ENCODE data around the gene WWOX.

WWOX gene

GRCh38 chr16:78668393-78668792 lies 568.9 kb downstream of the WWOX start:
- no peaks in the 10 kb centered on the region for H3K4me1 Mint-ChIP-seq (ENCODE audit: low read depth)
- no peak overlapping the region for H3K27ac Mint-ChIP-seq
- H3K27me3 Mint-ChIP-seq (ENCODE audit: low read depth): peaks cover 4% of the 10 kb centered on the region
- no peaks in the 10 kb centered on the region for H3K9me3 Mint-ChIP-seq
- H3K36me3 Mint-ChIP-seq (ENCODE audit: low read depth): no peaks in the 10 kb centered on the region
- H3K4me3 Mint-ChIP-seq: no peak overlapping the region

DNA sequence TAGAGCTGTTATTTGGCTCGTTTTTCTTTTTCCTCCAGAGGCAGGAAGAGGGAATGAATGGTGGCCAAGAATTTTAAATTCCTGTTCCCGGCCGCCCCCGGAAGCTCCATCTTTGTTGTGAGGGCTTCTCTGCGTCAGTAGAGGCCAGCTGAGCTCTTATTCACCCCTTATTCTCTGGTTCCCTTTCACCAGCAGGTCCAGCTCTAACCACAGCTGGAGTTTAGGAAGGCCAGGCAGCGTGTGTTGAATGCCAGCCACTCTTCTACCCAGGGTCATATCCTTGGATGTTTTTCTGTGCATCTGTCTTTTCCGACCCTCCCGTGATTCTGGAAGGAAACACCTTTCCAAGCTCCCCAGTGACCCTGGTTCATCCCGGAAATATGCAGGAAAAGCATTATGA lies 570.5 kb downstream of the WWOX start:
- no peak overlapping the region for H3K27ac Mint-ChIP-seq
- H3K4me3 Mint-ChIP-seq: no peak overlapping the region
- peaks cover 4% of the 10 kb centered on the region for H3K27me3 Mint-ChIP-seq (ENCODE audit: low read depth)
- H3K9me3 Mint-ChIP-seq: no peaks in the 10 kb centered on the region
- no peaks in the 10 kb centered on the region for H3K4me1 Mint-ChIP-seq (ENCODE audit: low read depth)
- H3K36me3 Mint-ChIP-seq (ENCODE audit: low read depth): no peaks in the 10 kb centered on the region

GRCh38 chr16:78672779-78673556 lies 573.5 kb downstream of the WWOX start:
- Mint-ChIP-seq H3K36me3 (ENCODE audit: low read depth) (no peaks in the 10 kb centered on the region), H3K9me3 (no peaks in the 10 kb centered on the region), H3K4me3 (no peak overlapping the region), H3K27ac (no peak overlapping the region), H3K4me1 (ENCODE audit: low read depth) (no peaks in the 10 kb centered on the region), H3K27me3 (ENCODE audit: low read depth) (peaks cover 4% of the 10 kb centered on the region)

DNA sequence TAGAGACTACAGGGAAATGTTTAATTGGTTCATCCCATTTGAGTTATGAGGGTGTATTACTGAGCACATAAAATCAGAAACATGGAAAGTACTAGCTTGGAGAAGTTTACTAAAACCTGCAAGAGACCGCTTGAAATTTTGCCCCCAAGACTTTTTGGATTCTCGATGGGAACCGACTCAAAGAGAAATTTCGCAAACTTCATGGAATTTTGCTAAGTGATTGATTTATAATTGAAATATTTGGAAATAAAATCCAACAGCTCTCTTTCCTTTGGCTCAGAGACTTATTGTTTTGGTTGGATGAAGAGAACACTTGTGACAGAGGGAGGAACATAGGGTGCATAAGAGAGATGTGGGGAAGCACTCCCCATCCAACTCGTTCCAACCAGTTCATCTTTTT lies 574.4 kb downstream of the WWOX start:
- H3K4me1 Mint-ChIP-seq (ENCODE audit: low read depth): no peaks in the 10 kb centered on the region
- no peak overlapping the region for H3K27ac Mint-ChIP-seq
- no peaks in the 10 kb centered on the region for H3K27me3 Mint-ChIP-seq (ENCODE audit: low read depth)
- H3K36me3 Mint-ChIP-seq (ENCODE audit: low read depth): no peaks in the 10 kb centered on the region
- no peak overlapping the region for H3K4me3 Mint-ChIP-seq
- no peaks in the 10 kb centered on the region for H3K9me3 Mint-ChIP-seq

- Mint-ChIP-seq H3K36me3 (ENCODE audit: low read depth) (no peaks in the 10 kb centered on the region), H3K27ac (no peak overlapping the region), H3K27me3 (ENCODE audit: low read depth) (no peaks in the 10 kb centered on the region), H3K4me1 (ENCODE audit: low read depth) (no peaks in the 10 kb centered on the region), H3K9me3 (no peaks in the 10 kb centered on the region), H3K4me3 (no peak overlapping the region)
These were observed 575.9 kb downstream of the WWOX start for GRCh38 chr16:78675312-78675711.

GRCh38 chr16:78675951-78676792 lies 576.7 kb downstream of the WWOX start:
- Mint-ChIP-seq H3K27ac (no peak overlapping the region), H3K9me3 (no peaks in the 10 kb centered on the region), H3K27me3 (ENCODE audit: low read depth) (no peaks in the 10 kb centered on the region), H3K4me1 (ENCODE audit: low read depth) (no peaks in the 10 kb centered on the region), H3K4me3 (no peak overlapping the region), H3K36me3 (ENCODE audit: low read depth) (no peaks in the 10 kb centered on the region)

DNA sequence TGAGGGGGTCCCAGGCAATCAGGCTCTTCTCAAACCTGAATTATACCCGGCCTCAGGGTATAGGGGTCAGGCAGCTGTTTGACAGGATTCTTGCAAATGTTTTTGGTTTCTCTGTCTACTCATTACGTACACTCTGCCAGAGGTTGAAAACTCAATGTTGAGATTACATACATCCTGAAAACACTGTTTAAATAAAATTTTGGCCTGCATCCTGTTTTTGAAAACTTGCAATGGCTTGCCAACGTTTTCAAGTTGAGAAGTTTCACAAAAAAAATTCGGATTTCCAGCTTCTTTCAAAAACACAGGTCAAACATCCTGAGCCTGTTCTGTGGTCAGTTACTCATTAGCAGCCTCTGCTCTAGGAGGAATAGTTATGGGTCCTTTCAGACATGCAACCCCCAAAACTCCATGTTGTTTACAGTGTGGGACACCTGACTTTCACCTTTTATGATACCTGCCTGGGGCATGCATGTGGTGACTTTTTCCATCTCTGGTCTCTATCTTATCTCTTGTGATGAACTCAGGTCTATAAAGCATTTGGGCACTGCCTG lies 577.8 kb downstream of the WWOX start:
- Mint-ChIP-seq H3K27ac (no peak overlapping the region), H3K27me3 (ENCODE audit: low read depth) (no peaks in the 10 kb centered on the region), H3K4me3 (no peak overlapping the region), H3K9me3 (no peaks in the 10 kb centered on the region), H3K4me1 (ENCODE audit: low read depth) (no peaks in the 10 kb centered on the region), H3K36me3 (ENCODE audit: low read depth) (no peaks in the 10 kb centered on the region)

GRCh38 chr16:78679546-78679945 lies 580.1 kb downstream of the WWOX start:
- no peaks in the 10 kb centered on the region for H3K36me3 Mint-ChIP-seq (ENCODE audit: low read depth)
- H3K4me3 Mint-ChIP-seq: no peak overlapping the region
- H3K4me1 Mint-ChIP-seq (ENCODE audit: low read depth): no peaks in the 10 kb centered on the region
- H3K27ac Mint-ChIP-seq: no peak overlapping the region
- H3K9me3 Mint-ChIP-seq: no peaks in the 10 kb centered on the region
- H3K27me3 Mint-ChIP-seq (ENCODE audit: low read depth): no peaks in the 10 kb centered on the region

DNA sequence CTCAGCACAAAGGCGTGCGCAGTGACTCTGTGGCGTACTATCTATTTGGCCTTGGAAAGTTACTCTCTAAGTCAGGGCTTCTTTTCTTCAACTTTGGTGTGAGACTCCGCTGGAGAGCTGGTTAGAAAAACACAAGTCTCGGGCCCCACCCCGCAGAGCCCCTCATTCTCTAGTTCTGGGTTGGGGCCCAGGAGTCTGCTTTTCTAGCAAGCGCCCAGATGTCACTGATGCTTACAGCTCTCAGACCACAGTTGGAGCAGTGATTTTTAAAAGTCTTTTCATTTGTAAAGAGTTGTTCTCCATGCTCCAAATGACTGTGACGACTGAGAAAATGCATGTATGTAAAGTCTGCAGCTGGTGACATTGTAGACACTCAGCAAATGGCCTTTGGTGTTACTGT lies 582.3 kb downstream of the WWOX start:
- H3K4me1 Mint-ChIP-seq (ENCODE audit: low read depth): no peaks in the 10 kb centered on the region
- no peaks in the 10 kb centered on the region for H3K36me3 Mint-ChIP-seq (ENCODE audit: low read depth)
- H3K27ac Mint-ChIP-seq: no peak overlapping the region
- no peaks in the 10 kb centered on the region for H3K27me3 Mint-ChIP-seq (ENCODE audit: low read depth)
- H3K4me3 Mint-ChIP-seq: no peak overlapping the region
- no peaks in the 10 kb centered on the region for H3K9me3 Mint-ChIP-seq

DNA sequence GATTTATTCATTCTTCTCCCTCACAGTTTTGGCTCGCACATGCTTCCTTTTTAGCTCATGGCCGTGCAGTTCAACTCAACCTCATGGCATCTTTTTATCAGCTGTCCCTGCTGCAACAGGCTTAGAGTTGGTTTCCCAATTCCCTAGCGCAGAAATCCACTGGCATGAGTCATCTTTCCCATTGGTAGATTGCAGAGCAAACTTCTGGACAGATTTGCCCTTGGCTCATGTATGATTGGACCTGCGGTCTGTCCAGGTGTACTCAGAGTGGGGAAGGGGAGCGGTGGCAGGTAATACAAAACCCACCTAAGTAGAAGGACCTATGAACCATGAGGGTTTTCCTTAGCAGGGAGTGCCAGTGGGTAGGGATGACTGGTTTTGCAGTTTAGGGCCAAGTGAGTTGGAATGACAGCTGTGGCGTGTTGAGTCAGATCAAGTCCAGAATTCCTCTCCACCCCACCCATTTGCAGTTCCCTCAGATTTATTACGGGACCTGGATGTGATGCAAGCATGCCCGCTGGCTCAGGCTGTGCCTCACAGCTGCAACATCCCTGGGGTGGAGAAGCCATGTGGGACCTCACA lies 584.7 kb downstream of the WWOX start:
- Mint-ChIP-seq H3K27ac (no peak overlapping the region), H3K36me3 (ENCODE audit: low read depth) (no peaks in the 10 kb centered on the region), H3K27me3 (ENCODE audit: low read depth) (no peaks in the 10 kb centered on the region), H3K4me1 (ENCODE audit: low read depth) (no peaks in the 10 kb centered on the region), H3K4me3 (no peak overlapping the region), H3K9me3 (no peaks in the 10 kb centered on the region)

DNA sequence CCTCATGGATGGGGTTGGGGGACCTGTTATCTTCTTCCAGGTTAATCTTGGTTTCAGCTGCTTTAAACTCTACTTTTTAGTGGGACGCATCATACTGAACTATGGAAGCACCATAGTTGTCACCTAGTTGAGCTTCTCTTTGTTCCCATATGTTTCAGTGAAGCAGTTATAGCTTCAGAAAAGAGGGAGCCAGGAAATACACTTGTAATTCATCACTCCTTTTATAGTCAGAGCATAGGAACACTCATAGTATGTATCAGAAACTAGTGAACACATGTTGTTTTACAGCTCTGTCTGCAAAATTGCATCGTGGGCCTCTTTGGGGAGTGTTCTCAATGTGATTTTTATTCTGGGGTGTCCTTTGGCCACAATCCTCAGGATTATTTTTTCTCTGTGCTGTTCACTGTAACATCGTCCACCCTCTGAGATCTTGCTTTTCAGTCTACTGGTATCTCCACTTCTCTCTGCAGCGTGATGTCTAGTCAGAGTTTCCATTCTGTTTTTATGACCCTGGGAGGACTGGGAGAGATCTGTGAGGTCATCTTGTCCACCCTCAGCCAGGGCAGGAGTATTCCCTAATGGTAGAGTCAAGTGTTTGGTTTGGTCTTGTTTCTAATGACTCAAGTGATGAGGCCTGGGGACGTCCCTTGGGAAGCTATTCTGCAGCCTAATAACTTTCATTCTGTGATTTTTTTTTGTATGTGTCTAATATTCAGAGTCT lies 585.4 kb downstream of the WWOX start:
- H3K4me3 Mint-ChIP-seq: no peak overlapping the region
- H3K9me3 Mint-ChIP-seq: no peaks in the 10 kb centered on the region
- no peaks in the 10 kb centered on the region for H3K4me1 Mint-ChIP-seq (ENCODE audit: low read depth)
- no peaks in the 10 kb centered on the region for H3K36me3 Mint-ChIP-seq (ENCODE audit: low read depth)
- no peaks in the 10 kb centered on the region for H3K27me3 Mint-ChIP-seq (ENCODE audit: low read depth)
- H3K27ac Mint-ChIP-seq: no peak overlapping the region

GRCh38 chr16:78686601-78687000 lies 587.1 kb downstream of the WWOX start:
- Mint-ChIP-seq H3K36me3 (ENCODE audit: low read depth) (no peaks in the 10 kb centered on the region), H3K27me3 (ENCODE audit: low read depth) (no peaks in the 10 kb centered on the region), H3K4me1 (ENCODE audit: low read depth) (no peaks in the 10 kb centered on the region), H3K9me3 (no peaks in the 10 kb centered on the region), H3K27ac (no peak overlapping the region), H3K4me3 (no peak overlapping the region)

- no peaks in the 10 kb centered on the region for H3K27me3 Mint-ChIP-seq (ENCODE audit: low read depth)
- H3K27ac Mint-ChIP-seq: no peak overlapping the region
- H3K4me1 Mint-ChIP-seq (ENCODE audit: low read depth): no peaks in the 10 kb centered on the region
These were observed 589.6 kb downstream of the WWOX start for GRCh38 chr16:78689028-78689427.

GRCh38 chr16:78689536-78689935 lies 590.1 kb downstream of the WWOX start:
- H3K27ac Mint-ChIP-seq: no peak overlapping the region
- no peaks in the 10 kb centered on the region for H3K36me3 Mint-ChIP-seq (ENCODE audit: low read depth)
- no peaks in the 10 kb centered on the region for H3K9me3 Mint-ChIP-seq
- no peaks in the 10 kb centered on the region for H3K27me3 Mint-ChIP-seq (ENCODE audit: low read depth)
- H3K4me3 Mint-ChIP-seq: no peak overlapping the region
- no peaks in the 10 kb centered on the region for H3K4me1 Mint-ChIP-seq (ENCODE audit: low read depth)

More at GRCh38 chr16:78689028-78689427, 589.6 kb downstream of the WWOX start:
- H3K36me3 Mint-ChIP-seq (ENCODE audit: low read depth): no peaks in the 10 kb centered on the region
- H3K4me3 Mint-ChIP-seq: no peak overlapping the region
- no peaks in the 10 kb centered on the region for H3K9me3 Mint-ChIP-seq
